Rectal smooth muscle tissue (tissue), 1 donor: ENCODE measurements around the gene NFATC3.

Experiments
- H3K27ac ChIP-seq: one replicate; pipeline ENCODE4 v1.7.0; 2013; ENCODE audit warnings: low read depth, low read length, inconsistent platforms
- H3K27me3 ChIP-seq: one replicate; pipeline ENCODE4 v1.7.0; 2013; ENCODE audit warnings: low read length; ENCODE audit not compliant: control insufficient read depth, insufficient read depth
- H3K36me3 ChIP-seq: one replicate; pipeline ENCODE4 v1.7.0; 2013; ENCODE audit warnings: low read length; ENCODE audit not compliant: control insufficient read depth, insufficient read depth
- H3K4me1 ChIP-seq: one replicate; pipeline ENCODE4 v1.7.0; 2013; ENCODE audit warnings: low read length; ENCODE audit not compliant: control insufficient read depth, insufficient read depth
- H3K4me3 ChIP-seq: one replicate; pipeline ENCODE4 v1.7.0; 2013; ENCODE audit warnings: low read length
- H3K9ac ChIP-seq: one replicate; pipeline ENCODE4 v1.7.0; 2013; ENCODE audit warnings: low read length

Gene NFATC3

GRCh38 chr16:68085259-68086071 lies at the start of gene NFATC3:
Gene NFATC3, plus strand, starts transcription at chr16:68085370. Its CDS starts 312 bp downstream, at chr16:68085682.
- Histone ChIP-seq H3K4me3 (peak within 1 kb of the TSS; percentile 94), H3K27me3 (no peaks in the 10 kb centered on the region), H3K4me1 (peaks cover 13% of the 10 kb centered on the region), H3K27ac (peak within 1 kb of the TSS; percentile 98), H3K36me3 (no peaks in the 10 kb centered on the region), H3K9ac (peak within 1 kb of the TSS; percentile 96)

GRCh38 chr16:68037841-68038597 lies 47.2 kb upstream of the NFATC3 start:
- Histone ChIP-seq H3K4me1 (no peaks in the 10 kb centered on the region), H3K27ac (no peak overlapping the region), H3K27me3 (no peaks in the 10 kb centered on the region), H3K36me3 (no peaks in the 10 kb centered on the region), H3K4me3 (no peak overlapping the region), H3K9ac (no peak overlapping the region)

GRCh38 chr16:68040506-68041288 lies 44.5 kb upstream of the NFATC3 start:
- H3K4me3 ChIP-seq, result no peak overlapping the region
- no peaks in the 10 kb centered on the region for H3K36me3 ChIP-seq
- H3K4me1 ChIP-seq, result no peaks in the 10 kb centered on the region
- no peak overlapping the region for H3K9ac ChIP-seq
- H3K27ac ChIP-seq, result no peak overlapping the region
- H3K27me3 ChIP-seq, result no peaks in the 10 kb centered on the region

- Histone ChIP-seq H3K27me3 (no peaks in the 10 kb centered on the region), H3K36me3 (no peaks in the 10 kb centered on the region), H3K9ac (no peak overlapping the region), H3K4me1 (no peaks in the 10 kb centered on the region), H3K27ac (no peak overlapping the region), H3K4me3 (no peak overlapping the region)
Observed at GRCh38 chr16:68041783-68042182, 43.4 kb upstream of the NFATC3 start.

GRCh38 chr16:68046106-68046505 lies 39.1 kb upstream of the NFATC3 start:
- Histone ChIP-seq H3K27me3 (no peaks in the 10 kb centered on the region), H3K27ac (no peak overlapping the region), H3K9ac (no peak overlapping the region), H3K36me3 (peaks cover 5% of the 10 kb centered on the region), H3K4me1 (no peaks in the 10 kb centered on the region), H3K4me3 (no peak overlapping the region)

GRCh38 chr16:68047987-68048386 lies 37.2 kb upstream of the NFATC3 start:
- H3K27ac ChIP-seq, result no peak overlapping the region
- no peak overlapping the region for H3K4me3 ChIP-seq
- peaks cover 5% of the 10 kb centered on the region for H3K36me3 ChIP-seq
- no peak overlapping the region for H3K9ac ChIP-seq
- no peaks in the 10 kb centered on the region for H3K4me1 ChIP-seq
- no peaks in the 10 kb centered on the region for H3K27me3 ChIP-seq

- H3K4me1 ChIP-seq, result no peaks in the 10 kb centered on the region
- peaks cover 8% of the 10 kb centered on the region for H3K36me3 ChIP-seq
- H3K4me3 ChIP-seq, result no peak overlapping the region
- H3K27me3 ChIP-seq, result no peaks in the 10 kb centered on the region
- no peak overlapping the region for H3K9ac ChIP-seq
- H3K27ac ChIP-seq, result no peak overlapping the region
Observed at GRCh38 chr16:68049449-68049848, 35.7 kb upstream of the NFATC3 start.

GRCh38 chr16:68055395-68055794 lies 29.8 kb upstream of the NFATC3 start:
- Histone ChIP-seq H3K27ac (no peak overlapping the region), H3K36me3 (peaks cover 5% of the 10 kb centered on the region), H3K4me1 (no peaks in the 10 kb centered on the region), H3K27me3 (no peaks in the 10 kb centered on the region), H3K4me3 (no peak overlapping the region), H3K9ac (no peak overlapping the region)

GRCh38 chr16:68059804-68060203 lies 25.4 kb upstream of the NFATC3 start:
- no peaks in the 10 kb centered on the region for H3K4me1 ChIP-seq
- H3K27ac ChIP-seq, result no peak overlapping the region

GRCh38 chr16:68061396-68061795 lies 23.8 kb upstream of the NFATC3 start:
- no peaks in the 10 kb centered on the region for H3K4me1 ChIP-seq
- H3K36me3 ChIP-seq, result peaks cover 10% of the 10 kb centered on the region
- H3K27ac ChIP-seq, result no peak overlapping the region

More at GRCh38 chr16:68059804-68060203, 25.4 kb upstream of the NFATC3 start:
- H3K36me3 ChIP-seq, result peaks cover 10% of the 10 kb centered on the region
- H3K27me3 ChIP-seq, result no peaks in the 10 kb centered on the region
- no peak overlapping the region for H3K4me3 ChIP-seq
- no peak overlapping the region for H3K9ac ChIP-seq

GRCh38 chr16:68062910-68063393 lies 22.2 kb upstream of the NFATC3 start:
- Histone ChIP-seq H3K27ac (no peak overlapping the region), H3K4me1 (peaks cover 2% of the 10 kb centered on the region)

More at GRCh38 chr16:68061396-68061795, 23.8 kb upstream of the NFATC3 start:
- H3K9ac ChIP-seq, result no peak overlapping the region
- H3K27me3 ChIP-seq, result no peaks in the 10 kb centered on the region
- no peak overlapping the region for H3K4me3 ChIP-seq

GRCh38 chr16:68064791-68065365 lies 20.3 kb upstream of the NFATC3 start:
- Histone ChIP-seq H3K9ac (no peak overlapping the region), H3K27ac (no peak overlapping the region), H3K27me3 (no peaks in the 10 kb centered on the region), H3K4me1 (peaks cover 5% of the 10 kb centered on the region), H3K4me3 (no peak overlapping the region), H3K36me3 (peaks cover 10% of the 10 kb centered on the region)

More at GRCh38 chr16:68062910-68063393, 22.2 kb upstream of the NFATC3 start:
- Histone ChIP-seq H3K27me3 (no peaks in the 10 kb centered on the region), H3K4me3 (no peak overlapping the region), H3K36me3 (peaks cover 10% of the 10 kb centered on the region), H3K9ac (no peak overlapping the region)
